Colonic mucosa (tissue), 4 donors: Measurements from ENCODE around the gene C12orf56. TPM values are rescaled to one million over a fixed set of nuclear protein-coding genes. Genes with fewer than 3 reads are reported as not detected.

Source experiments
- DNase-seq: peaks from one replicate; pipeline ENCODE4 v3.0.0-alpha.2; 2020
- H3K27ac ChIP-seq: fragments of 200-600 bp; one replicate; pipeline ENCODE4 v1.8.0; 2021
- H3K27me3 ChIP-seq: fragments of 200-600 bp; one replicate; pipeline ENCODE4 v1.8.0; 2021
- H3K36me3 ChIP-seq: fragments of 200-600 bp; one replicate; pipeline ENCODE4 v1.8.0; 2021
- H3K4me1 ChIP-seq: fragments of 200-600 bp; one replicate; pipeline ENCODE4 v1.8.0; 2021; ENCODE audit warnings: mild to moderate bottlenecking
- H3K4me3 ChIP-seq: fragments of 200-600 bp; one replicate; pipeline ENCODE4 v1.8.0; 2021
- H3K9ac ChIP-seq, 2 donors: one replicate each; pipeline ENCODE4 v1.7.0; 2013; ENCODE audit warnings: control low read depth in 2 of 2, low read depth in 2 of 2, low read length in 2 of 2
- H3K9me3 ChIP-seq: fragments of 200-600 bp; one replicate; pipeline ENCODE4 v1.8.0; 2021
- intact Hi-C: fragments of 100-400 bp; cut with DNase I; formaldehyde crosslinking; loops from one replicate; pipeline ENCODE4 v1.14.1; 2022
- total RNA-seq, 2 donors: library from RNA; stranded (reverse); fragmentation: NEBNext Ultra II Directional in 1 of 2; extraction: Animal tissue kit (Norgen Biotek cat#: 25700) in 1 of 2; gene quantifications; one replicate each; pipeline ENCODE4 v1.2.1, GENCODE V29; 2021
- TF ChIP-seq, protein P1 (sequence below): fragments of 200-600 bp; IDR thresholded peaks from one replicate; pipeline ENCODE4 v1.8.0; 2022; ENCODE audit warnings: antibody characterized with exemption, mild to moderate bottlenecking
- donor health status: healthy.
- donor health status: DM: no; HTN: no; CAD: no.
- donor health status: DM: no; HTN: no; CAD: no.

The C12orf56 gene
- total RNA-seq, 2 donors from 2014 or later, result 0.74 to 0.77 TPM

DNA sequence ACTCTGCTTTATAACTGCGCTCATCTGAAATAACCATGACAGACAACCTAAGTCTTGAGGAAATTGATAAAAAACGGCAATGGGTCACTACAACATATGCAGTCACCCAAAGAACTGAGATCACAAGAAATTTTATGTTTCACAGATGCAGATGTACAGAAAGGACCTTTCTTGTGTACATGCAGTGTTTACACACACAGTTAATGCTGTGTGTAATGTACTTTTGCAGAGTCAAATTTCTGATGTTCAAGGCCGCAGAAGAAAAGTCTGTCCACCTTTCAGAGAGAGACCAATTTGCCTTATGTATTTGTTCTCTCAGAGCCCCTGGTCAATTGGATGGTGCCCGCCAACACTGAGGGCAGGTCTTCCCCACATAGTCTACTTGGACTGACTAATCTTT lies 38.4 kb upstream of the C12orf56 start:
- Histone ChIP-seq H3K27ac (no peak overlapping the region), H3K9me3 (no peaks in the 10 kb centered on the region), H3K4me3 (no peak overlapping the region), H3K27me3 (no peaks in the 10 kb centered on the region), H3K36me3 (peaks cover 23% of the 10 kb centered on the region), H3K9ac (no peak overlapping the region), H3K4me1 (no peaks in the 10 kb centered on the region)
- TF ChIP-seq, protein P1, sequence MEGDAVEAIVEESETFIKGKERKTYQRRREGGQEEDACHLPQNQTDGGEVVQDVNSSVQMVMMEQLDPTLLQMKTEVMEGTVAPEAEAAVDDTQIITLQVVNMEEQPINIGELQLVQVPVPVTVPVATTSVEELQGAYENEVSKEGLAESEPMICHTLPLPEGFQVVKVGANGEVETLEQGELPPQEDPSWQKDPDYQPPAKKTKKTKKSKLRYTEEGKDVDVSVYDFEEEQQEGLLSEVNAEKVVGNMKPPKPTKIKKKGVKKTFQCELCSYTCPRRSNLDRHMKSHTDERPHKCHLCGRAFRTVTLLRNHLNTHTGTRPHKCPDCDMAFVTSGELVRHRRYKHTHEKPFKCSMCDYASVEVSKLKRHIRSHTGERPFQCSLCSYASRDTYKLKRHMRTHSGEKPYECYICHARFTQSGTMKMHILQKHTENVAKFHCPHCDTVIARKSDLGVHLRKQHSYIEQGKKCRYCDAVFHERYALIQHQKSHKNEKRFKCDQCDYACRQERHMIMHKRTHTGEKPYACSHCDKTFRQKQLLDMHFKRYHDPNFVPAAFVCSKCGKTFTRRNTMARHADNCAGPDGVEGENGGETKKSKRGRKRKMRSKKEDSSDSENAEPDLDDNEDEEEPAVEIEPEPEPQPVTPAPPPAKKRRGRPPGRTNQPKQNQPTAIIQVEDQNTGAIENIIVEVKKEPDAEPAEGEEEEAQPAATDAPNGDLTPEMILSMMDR, result no peak
- no peak for DNase-seq
- intact Hi-C loops, result no loop called here

DNA sequence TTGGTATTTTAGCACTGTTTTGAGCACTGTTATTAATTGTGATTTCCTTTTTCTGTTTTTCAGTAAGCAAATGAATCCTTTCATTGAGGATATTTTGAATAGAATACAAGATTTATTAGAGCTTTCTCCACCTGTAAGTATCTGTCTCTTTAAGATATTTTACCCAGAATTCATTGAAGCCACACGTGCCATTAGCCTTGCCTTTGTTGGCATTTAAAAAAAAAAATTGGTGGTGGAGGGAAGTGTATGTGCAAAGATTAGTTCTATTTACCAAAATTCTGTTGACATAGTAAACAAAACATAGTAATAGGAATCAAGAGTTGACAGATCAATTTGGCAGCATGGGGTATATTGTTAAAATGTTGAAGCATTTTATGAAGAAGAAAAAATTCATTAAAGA lies 37.4 kb upstream of the C12orf56 start:
- intact Hi-C loops, result no loop called here
- no peak overlapping the region for H3K9ac ChIP-seq
- H3K27me3 ChIP-seq, result no peaks in the 10 kb centered on the region
- TF ChIP-seq, protein P1, result no peak
- no peaks in the 10 kb centered on the region for H3K4me1 ChIP-seq
- no peaks in the 10 kb centered on the region for H3K9me3 ChIP-seq
- H3K4me3 ChIP-seq, result no peak overlapping the region
- DNase-seq, result no peak
- no peak overlapping the region for H3K27ac ChIP-seq
- H3K36me3 ChIP-seq, result peaks cover 25% of the 10 kb centered on the region

DNA sequence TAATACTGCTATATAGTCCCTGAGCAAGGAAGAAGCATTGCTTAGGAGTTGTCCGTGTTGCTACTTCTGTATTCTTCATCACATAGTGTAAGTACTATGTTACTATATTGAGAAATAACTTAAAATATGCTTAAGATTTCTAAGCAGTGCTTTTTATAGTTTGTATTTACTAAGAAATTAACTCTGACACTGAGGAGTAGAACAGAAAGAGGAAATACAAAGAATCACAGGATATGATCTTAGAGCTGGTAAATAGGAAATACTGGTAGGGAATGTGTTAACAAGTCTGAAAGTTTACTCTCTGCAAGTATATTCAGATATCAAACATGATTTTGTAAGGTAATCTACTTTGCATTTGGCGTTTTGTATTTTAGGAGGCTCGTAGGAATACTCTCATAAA lies 29.1 kb upstream of the C12orf56 start:
- Histone ChIP-seq H3K27me3 (no peaks in the 10 kb centered on the region), H3K27ac (no peak overlapping the region), H3K9ac (no peak overlapping the region), H3K9me3 (no peaks in the 10 kb centered on the region), H3K36me3 (peaks cover 17% of the 10 kb centered on the region), H3K4me1 (no peaks in the 10 kb centered on the region), H3K4me3 (no peak overlapping the region)
- no peak for DNase-seq
- TF ChIP-seq, protein P1, result no peak
- intact Hi-C loops, result loop anchor here (10.0 kb wide), 1 partner anchor 45 kb away; no protein-coding TSS in a partner anchor

DNA sequence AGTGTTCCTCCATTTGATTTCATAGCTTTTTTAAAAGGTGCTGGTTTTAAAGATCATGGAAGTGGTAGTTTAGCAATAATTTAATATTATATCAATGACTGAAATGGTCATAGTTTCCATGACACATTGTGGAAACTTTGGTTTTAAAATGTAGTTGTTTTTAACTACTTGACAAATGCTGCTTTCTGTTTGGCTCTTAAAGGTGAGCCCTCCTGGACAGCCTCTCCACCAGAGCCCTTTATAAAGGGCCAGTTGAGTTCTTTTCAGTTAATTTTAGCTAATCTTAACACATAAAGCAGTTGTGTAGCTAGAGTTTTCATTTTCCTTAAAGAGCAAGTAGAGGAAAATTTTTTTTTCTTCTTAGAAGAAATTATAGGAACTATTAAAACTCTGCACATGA lies 27.7 kb upstream of the C12orf56 start:
- Histone ChIP-seq H3K27me3 (no peaks in the 10 kb centered on the region), H3K9me3 (no peaks in the 10 kb centered on the region), H3K9ac (no peak overlapping the region), H3K4me3 (no peak overlapping the region), H3K27ac (no peak overlapping the region), H3K36me3 (peaks cover 11% of the 10 kb centered on the region), H3K4me1 (no peaks in the 10 kb centered on the region)
- TF ChIP-seq, protein P1, result no peak
- intact Hi-C loops, result loop anchor here (10.0 kb wide), 1 partner anchor 47 kb away; no protein-coding TSS in a partner anchor
- DNase-seq, result no peak

DNA sequence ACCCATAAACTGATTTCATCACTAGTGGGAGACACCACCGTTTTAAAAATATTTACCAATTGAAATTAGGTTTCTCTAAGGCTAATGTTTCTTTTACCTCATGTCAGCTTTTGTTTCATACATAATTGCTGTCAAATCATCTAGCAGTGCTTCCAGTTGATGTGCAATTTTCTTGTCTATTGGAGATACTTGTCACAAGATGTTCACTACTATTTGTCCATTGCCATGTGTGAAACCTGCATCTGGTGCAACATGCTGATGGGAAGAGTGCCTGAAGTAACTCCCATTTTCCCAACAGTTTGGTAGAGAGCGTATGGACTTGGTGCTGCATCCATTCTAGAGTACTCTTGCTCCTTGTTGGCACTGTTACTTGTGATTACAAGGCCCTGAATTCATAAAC lies 23.3 kb upstream of the C12orf56 start:
- Histone ChIP-seq H3K27ac (no peak overlapping the region), H3K4me3 (no peak overlapping the region), H3K36me3 (peaks cover 11% of the 10 kb centered on the region), H3K4me1 (no peaks in the 10 kb centered on the region), H3K27me3 (no peaks in the 10 kb centered on the region), H3K9me3 (no peaks in the 10 kb centered on the region), H3K9ac (no peak overlapping the region)
- DNase-seq, result no peak
- intact Hi-C loops, result loop anchor here (10.0 kb wide), 1 partner anchor 51 kb away; no protein-coding TSS in a partner anchor
- TF ChIP-seq, protein P1, result no peak
